ENCODE measurements around the gene WT1.
"Not testable (repeated sequence)": the region's sequence is repeated elsewhere in the genome, so short reads cannot be mapped to it uniquely, and the experiment has no call there.

The WT1 gene

DNA sequence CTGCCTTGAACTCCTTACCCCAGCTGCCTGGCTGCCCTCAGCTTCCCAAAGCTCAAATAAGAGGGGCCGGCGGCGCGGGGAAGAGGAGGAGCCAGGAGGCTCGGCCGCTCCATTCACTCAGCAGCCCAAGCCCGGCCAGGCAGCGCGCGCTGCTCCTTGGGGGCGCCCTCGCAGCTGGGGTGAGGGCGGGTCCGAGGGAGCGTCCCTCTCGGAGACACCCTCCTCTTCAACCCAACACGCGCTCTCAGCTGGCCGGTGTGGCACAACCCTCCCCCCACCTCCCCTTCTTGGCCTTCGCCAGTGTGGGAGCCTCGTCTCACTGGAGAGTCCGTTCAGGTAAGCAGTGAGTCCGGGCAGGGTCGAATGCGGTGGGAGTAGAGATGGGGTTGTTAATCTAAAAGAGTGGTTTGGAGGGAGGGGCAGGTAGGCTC lies at the start of gene WT1:
TSS of gene WT1 (minus strand) at position 29 of the 431 bp plus-strand sequence.
- DNase-seq: peak; percentile 24

GRCh38 chr11:32479291-32479690 lies 44.0 kb upstream of the WT1 start:
- no peak for DNase-seq

- DNase-seq: no peak
These were observed 43.0 kb upstream of the WT1 start for GRCh38 chr11:32478277-32478731.

DNA sequence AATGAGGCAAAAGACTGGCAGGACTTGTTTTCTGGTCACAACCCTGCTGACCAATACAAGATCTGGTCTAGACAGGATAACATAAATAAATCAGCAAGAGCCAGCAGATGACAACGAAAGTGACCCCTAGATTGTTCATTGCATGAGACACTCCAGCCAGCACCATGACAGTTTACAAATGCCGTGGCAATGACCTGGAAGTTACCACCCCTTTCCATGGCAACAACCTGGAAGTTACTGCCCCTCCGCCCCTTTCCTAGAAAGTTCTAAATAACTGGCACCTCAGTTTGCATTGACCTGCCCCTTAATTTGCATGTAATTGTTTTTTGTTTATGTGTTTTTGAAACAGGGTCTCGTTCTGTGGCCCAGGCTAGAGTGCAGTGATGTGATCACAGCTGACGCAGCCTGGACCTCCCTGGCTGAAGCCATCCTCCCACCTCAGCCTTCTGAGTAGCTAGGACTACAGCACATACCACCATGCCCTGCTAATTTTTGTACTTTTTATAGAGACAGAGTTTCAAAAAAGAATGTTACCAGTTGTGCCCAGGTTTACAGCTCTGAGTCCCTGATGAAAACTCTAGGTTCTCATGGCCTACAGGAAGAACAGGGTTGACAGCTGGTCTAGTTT lies 38.1 kb upstream of the WT1 start:
- no peak for DNase-seq

DNA sequence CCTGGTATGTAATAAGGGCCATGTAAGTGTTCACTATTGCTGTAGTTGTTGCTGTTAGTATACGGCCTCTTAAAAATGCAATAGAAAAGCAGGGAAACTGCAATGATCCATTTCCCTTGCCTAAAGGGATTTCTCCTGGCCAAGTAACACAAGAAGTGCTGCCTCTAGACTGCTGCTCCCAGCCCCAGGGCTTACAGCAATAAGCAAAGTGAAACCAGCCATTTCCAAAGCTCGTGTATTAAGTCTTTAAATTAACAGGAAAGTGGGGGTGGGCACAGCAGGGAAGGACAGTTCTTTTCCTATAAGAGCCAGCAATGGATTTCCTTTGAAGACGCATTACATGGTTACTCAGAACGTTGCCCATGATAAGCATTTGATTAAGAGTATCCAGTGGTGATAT lies 36.9 kb upstream of the WT1 start:
- DNase-seq: no peak

DNA sequence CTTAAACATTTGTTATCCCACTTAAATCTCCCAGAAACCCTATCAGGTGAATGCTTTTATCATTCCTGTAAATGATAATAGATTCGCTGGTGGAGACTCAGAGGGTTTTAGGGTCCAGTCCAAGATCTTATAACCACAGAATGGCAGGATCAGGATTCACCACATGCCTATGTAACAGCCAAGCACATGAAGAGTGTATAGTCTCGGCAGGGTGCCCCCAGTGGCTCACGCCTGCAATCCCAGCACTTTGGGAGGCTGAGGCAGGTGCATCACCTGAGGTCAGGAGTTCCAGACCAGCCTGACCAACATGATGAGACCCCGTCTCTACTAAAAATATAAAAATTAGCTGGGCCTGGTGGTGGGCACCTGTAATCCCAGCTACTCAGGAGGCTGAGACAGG lies 36.2 kb upstream of the WT1 start:
- DNase-seq: not testable (repeated sequence)

GRCh38 chr11:32469791-32470190 lies 34.5 kb upstream of the WT1 start:
- no peak for DNase-seq

DNA sequence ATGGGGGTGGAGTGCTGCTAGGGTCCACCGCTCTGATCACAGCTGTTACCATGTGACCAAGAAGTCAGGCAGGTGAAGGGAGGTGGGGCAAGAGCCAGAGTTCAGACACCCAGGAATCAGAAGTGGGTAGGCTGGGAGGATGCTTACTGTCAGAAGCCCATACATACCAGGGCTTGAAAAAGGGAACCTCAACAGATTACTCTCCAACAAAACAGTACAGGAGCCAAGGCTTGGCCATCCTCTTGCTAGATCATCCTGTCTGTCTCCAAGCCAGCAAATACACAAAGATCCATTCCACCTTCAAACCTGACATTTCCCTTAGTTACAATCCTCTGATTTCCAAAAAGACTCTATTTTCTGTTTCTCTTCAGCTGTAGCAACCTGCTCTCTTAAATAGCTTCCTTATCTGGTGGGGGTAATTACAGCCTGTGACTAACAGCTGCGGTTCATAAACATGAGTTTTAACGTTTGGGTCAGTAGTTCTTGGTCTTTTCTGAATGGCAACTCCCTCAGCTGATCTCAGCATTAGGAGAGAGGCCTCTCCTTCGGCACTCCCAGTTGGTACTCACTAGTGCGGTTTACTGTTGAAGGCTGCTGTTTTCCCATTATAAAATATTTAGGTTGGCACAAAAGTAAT lies 31.1 kb upstream of the WT1 start:
- no peak for DNase-seq

DNA sequence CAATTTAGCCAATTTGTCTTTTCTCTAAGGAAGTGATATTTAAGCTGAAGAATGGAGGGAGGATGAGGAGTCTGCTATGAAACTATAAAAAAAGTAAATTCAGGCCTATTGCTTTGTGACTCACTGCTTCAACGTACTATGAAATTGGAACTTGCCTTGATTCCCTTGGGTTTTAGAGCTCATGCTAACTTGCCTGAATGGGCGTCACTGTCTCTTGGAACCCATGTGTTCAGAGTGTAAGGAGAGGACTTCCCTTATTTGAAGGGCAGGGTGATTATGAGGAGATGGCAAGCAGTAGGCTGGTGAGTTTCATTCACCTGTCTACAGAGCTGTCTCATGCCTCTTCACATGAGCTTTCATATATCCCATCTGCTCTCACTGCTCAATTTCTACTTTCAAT lies 28.7 kb upstream of the WT1 start:
- DNase-seq: no peak

- no peak for DNase-seq
These were observed 26.8 kb upstream of the WT1 start for GRCh38 chr11:32462011-32462690.

DNA sequence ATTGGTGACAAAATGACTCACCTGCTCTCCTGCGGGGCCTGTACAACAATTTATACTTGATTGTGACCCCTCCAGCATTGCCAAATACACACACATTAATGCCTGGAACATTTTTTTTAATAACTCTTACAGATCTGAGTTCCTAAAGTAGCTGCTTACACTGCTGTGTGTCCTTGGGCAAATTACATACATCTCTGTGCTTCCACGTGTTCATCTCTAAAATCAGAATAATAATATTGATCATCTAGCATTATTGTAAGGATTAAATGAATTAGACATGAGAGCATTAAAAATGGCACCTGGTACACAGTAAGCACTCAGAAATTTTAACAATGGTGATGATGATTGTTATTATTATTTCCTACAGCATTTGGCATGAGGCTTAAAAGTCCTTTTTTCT lies 21.5 kb upstream of the WT1 start:
- DNase-seq: no peak

GRCh38 chr11:32454993-32455392 lies 19.7 kb upstream of the WT1 start:
- no peak for DNase-seq

- no peak for DNase-seq
These were observed 16.5 kb upstream of the WT1 start for GRCh38 chr11:32451808-32452207.

GRCh38 chr11:32450372-32450771 lies 15.0 kb upstream of the WT1 start:
- DNase-seq: no peak

- DNase-seq: no peak
These were observed 12.9 kb upstream of the WT1 start for GRCh38 chr11:32448232-32448631.

DNA sequence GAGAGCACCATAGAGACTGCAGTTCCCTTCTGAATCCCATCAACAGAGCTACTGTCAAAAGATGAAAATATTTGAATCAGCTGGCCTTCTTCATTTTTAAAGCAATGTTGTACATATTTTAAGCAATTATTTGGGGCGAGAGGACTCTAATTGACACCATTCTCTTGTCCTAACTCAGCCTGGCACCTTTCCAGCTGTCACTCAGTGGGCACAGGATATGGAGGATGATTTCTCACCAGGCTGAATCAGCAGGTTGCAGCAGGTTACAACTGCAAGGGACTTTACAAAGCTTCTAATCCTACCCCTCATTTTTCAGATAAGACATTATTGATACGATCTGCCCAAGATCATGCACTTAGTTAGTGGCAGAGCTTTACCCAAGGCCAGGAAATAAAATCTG lies 11.9 kb upstream of the WT1 start:
- DNase-seq: no peak

DNA sequence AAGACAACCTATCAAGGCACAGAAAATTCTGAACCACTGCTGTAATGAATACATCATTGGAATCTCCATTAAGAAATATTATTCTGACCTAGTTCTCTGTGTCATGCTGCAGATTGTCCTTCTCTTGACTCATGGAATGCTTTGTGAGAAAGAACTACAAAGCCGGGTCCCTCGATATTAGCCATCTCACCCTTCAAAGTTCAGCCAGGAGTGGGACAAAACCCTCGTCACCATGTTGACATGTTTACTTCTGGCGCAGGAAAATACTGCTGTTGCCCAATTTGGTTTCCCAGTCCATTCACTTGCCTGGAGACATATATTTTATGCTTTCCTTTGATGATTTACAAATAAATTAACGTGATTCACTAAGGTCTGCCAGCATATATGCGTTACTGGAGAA lies 10.9 kb upstream of the WT1 start:
- no peak for DNase-seq

- no peak for DNase-seq
These were observed 8.8 kb upstream of the WT1 start for GRCh38 chr11:32444186-32444585.

GRCh38 chr11:32440916-32441315 lies 5.6 kb upstream of the WT1 start:
- DNase-seq: no peak

- no peak for DNase-seq
These were observed 5.1 kb upstream of the WT1 start for GRCh38 chr11:32440312-32440908.

- no peak for DNase-seq
These were observed 4.3 kb upstream of the WT1 start for GRCh38 chr11:32439501-32440210.

DNA sequence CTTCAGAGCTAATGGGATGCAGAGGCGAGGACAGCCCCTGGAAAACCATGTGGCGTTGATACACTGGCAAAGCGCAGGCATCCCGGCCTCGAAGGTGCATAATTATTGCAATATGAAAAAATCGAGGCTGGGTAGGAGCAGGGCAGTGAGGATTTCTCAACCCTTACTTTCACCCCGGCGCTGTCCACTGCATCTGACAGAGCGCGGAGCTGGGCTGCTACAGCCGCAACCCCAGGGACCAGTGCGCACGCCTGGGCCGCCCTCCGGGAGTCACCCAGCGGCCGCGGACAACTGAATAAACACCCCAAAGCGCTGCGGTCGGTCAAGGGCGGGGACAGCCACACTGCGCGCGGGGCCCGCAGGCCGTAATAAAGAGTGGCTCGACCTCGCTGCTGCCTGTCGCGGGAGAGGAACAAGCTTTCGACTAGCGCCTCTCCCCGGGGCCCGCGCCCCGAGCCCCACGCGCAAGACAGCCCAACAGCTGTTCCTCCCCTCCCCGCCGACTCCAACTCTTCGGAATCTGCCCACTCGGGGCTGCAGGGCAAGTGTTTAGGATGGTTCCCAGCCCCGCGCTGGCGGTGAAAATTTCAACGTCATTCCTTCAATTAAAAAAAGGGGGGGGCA lies 3.6 kb upstream of the WT1 start:
- DNase-seq: no peak

GRCh38 chr11:32438346-32438865 lies 3.1 kb upstream of the WT1 start:
- DNase-seq: no peak
